ENCODE measurements around the gene YAE1.

DNA sequence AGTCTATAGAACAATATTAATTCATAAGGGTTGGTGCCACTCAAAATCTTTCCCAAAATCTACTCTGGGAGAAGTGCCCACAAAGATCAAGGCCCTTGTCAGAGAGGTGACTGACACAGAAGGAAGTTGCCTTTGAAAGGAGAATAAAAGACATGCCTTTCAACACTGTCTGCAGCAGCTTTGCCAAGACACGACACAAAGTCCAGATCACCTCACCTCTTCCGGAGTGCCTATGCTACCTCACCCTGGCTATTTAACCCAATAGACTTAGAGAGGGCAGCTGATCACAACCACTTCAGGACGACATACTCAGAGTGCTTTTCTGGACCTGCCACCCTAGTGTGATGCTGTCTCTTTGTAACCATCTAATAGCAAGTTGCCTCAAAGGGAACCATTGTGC, 49.0 kb upstream of the YAE1 start:
- TF ChIP-seq EZH2 (IDR thresholded peaks at IDR 0.05; ENCODE audit: borderline replicate concordance, low read depth, low read length, severe bottlenecking) (no peak), CTCF (IDR thresholded peaks at IDR 0.05; ENCODE audit: borderline replicate concordance, extremely low read depth, low read length, poor library complexity, severe bottlenecking) (no peak)

Data from DND-41 (cell line).